ENCODE results near the gene TMEM135.

Gene TMEM135

GRCh38 chr11:87298155-87298554 is 260.4 kb downstream of the TMEM135 start:
- H3K4me2 ChIP-seq (ENCODE audit: low read length) = no peak overlapping the region
- no peak overlapping the region for H3K9ac ChIP-seq (ENCODE audit: low read depth, low read length)
- no peaks in the 10 kb centered on the region for H3K36me3 ChIP-seq (ENCODE audit: insufficient read depth, low read length)
- H3K4me3 ChIP-seq (ENCODE audit: low read length) = no peak overlapping the region
- no peaks in the 10 kb centered on the region for H3K27me3 ChIP-seq (ENCODE audit: control insufficient read depth, insufficient read depth, low read length)
- H3K9me3 ChIP-seq (replicated peaks; ENCODE audit: low read length) = no peaks in the 10 kb centered on the region
- H3K4me1 ChIP-seq (ENCODE audit: control insufficient read depth, insufficient read depth, low read length) = no peaks in the 10 kb centered on the region

DNA sequence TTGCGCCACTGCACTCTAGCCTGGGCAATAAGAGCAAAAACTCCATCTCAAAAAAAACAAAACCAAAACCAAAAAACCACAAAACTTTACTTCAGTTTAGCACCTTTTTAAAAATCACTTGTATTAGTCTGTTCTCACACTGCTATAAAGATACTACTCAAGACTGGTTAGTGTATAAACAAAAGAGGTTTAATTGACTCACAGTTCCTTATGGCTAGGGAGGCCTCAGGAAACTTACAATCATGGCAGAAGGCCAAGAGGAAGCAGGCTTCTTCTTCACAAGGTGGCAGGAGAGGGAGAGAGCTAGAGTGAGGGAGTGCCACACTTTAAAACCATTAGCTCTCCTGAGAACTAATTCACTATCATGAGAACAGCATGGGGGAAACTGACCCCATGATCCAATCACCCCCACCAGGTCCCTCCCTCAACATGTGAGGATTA is 261.3 kb downstream of the TMEM135 start:
- Histone ChIP-seq H3K27me3 (ENCODE audit: control insufficient read depth, insufficient read depth, low read length) (no peaks in the 10 kb centered on the region), H3K4me1 (ENCODE audit: control insufficient read depth, insufficient read depth, low read length) (no peaks in the 10 kb centered on the region), H3K4me3 (ENCODE audit: low read length) (no peak overlapping the region), H3K36me3 (ENCODE audit: insufficient read depth, low read length) (no peaks in the 10 kb centered on the region), H3K4me2 (ENCODE audit: low read length) (no peak overlapping the region), H3K9me3 (replicated peaks; ENCODE audit: low read length) (no peaks in the 10 kb centered on the region), H3K9ac (ENCODE audit: low read depth, low read length) (no peak overlapping the region)

DNA sequence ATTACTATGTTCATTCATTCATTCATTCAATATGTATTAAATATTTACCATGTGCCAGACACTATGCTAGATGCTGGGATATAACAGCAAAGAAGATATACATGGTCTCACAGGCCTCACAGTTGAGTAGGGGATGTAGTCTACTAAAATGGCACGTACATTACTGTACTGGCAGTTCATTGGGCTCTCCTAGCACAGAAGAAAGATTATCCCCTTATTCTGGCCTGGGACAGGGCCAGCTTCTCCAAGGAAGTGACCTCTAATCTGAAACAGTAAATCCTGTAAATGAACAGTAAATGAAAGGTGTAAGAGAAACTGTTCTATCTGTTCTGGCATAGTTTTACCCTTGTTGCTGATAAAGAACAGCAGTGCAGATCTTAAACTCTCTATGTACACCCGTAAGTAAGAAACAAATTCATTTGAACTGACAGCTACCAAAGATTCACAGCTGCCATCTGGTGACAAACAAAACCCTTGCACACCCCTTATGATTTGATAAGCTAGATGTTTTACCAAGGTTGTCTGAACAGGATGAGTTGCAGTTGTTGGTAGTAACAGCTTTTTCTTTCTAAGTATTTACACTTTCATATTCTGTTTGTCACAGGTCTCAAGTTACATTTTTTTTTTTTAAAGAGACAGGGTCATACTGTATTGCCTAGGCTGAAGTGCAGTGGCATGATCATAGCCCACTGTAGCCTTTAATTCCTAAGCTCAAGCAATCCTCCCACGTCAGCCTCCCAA is 263.1 kb downstream of the TMEM135 start:
- Histone ChIP-seq H3K36me3 (ENCODE audit: insufficient read depth, low read length) (no peaks in the 10 kb centered on the region), H3K9me3 (replicated peaks; ENCODE audit: low read length) (no peaks in the 10 kb centered on the region), H3K4me3 (ENCODE audit: low read length) (no peak overlapping the region), H3K9ac (ENCODE audit: low read depth, low read length) (no peak overlapping the region), H3K27me3 (ENCODE audit: control insufficient read depth, insufficient read depth, low read length) (no peaks in the 10 kb centered on the region), H3K4me1 (ENCODE audit: control insufficient read depth, insufficient read depth, low read length) (no peaks in the 10 kb centered on the region), H3K4me2 (ENCODE audit: low read length) (no peak overlapping the region)

GRCh38 chr11:87301785-87302540 is 264.2 kb downstream of the TMEM135 start:
- Histone ChIP-seq H3K4me1 (ENCODE audit: control insufficient read depth, insufficient read depth, low read length) (no peaks in the 10 kb centered on the region), H3K4me2 (ENCODE audit: low read length) (no peak overlapping the region), H3K4me3 (ENCODE audit: low read length) (no peak overlapping the region), H3K36me3 (ENCODE audit: insufficient read depth, low read length) (no peaks in the 10 kb centered on the region), H3K27me3 (ENCODE audit: control insufficient read depth, insufficient read depth, low read length) (no peaks in the 10 kb centered on the region), H3K9ac (ENCODE audit: low read depth, low read length) (no peak overlapping the region), H3K9me3 (replicated peaks; ENCODE audit: low read length) (no peaks in the 10 kb centered on the region)

DNA sequence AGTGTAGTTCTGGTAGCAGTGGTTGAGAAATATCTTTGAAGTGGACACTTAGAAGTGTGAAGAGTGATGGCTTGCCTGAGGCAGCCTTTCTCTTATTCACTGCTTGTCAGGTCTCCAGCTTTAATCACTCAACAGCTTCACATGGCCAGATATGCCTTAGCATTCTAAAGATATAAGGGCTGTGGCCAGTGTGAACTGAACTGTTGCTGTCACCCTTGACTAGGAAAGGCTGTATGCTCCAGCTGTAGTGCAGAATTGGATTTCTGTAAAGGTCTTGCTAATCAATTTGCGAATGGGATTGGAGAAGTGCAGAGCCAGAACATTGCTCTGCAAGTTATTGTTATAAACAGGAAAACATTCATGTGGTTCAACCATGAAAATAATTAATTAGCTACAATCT is 266.7 kb downstream of the TMEM135 start:
- H3K27me3 ChIP-seq (ENCODE audit: control insufficient read depth, insufficient read depth, low read length) = no peaks in the 10 kb centered on the region
- H3K36me3 ChIP-seq (ENCODE audit: insufficient read depth, low read length) = no peaks in the 10 kb centered on the region
- H3K4me2 ChIP-seq (ENCODE audit: low read length) = no peak overlapping the region
- no peaks in the 10 kb centered on the region for H3K9me3 ChIP-seq (replicated peaks; ENCODE audit: low read length)
- H3K4me3 ChIP-seq (ENCODE audit: low read length) = no peak overlapping the region
- no peak overlapping the region for H3K9ac ChIP-seq (ENCODE audit: low read depth, low read length)
- no peaks in the 10 kb centered on the region for H3K4me1 ChIP-seq (ENCODE audit: control insufficient read depth, insufficient read depth, low read length)

DNA sequence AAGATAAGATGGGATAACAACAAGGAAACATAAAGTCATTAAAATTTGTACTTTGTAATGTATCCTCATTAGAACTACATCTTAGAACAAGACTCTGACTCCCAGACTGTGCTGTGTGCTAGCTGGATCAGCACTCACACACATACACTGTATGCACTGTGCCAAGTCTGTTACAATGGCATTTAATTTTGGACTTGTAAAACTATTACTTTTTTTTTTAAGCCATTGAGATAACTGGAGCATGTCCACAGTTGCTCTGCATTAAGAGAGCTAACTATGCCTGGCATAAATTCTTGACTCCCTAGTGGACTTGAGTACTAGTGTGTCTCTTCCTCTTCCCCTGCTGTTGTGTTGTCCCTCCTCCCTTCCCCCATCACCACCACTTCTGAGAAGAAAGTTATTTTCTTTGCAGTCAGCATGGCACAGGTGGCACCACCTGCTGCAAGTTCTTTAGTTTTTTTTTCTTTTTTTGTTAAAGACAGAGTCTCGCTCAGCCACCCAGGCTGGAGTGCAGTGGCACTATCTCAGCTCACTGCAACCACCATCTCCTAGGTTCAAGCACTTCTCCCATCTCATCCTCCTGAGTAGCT is 268.6 kb downstream of the TMEM135 start:
- no peaks in the 10 kb centered on the region for H3K27me3 ChIP-seq (ENCODE audit: control insufficient read depth, insufficient read depth, low read length)
- no peak overlapping the region for H3K4me3 ChIP-seq (ENCODE audit: low read length)
- no peaks in the 10 kb centered on the region for H3K9me3 ChIP-seq (replicated peaks; ENCODE audit: low read length)
- H3K9ac ChIP-seq (ENCODE audit: low read depth, low read length) = no peak overlapping the region
- no peak overlapping the region for H3K4me2 ChIP-seq (ENCODE audit: low read length)
- H3K4me1 ChIP-seq (ENCODE audit: control insufficient read depth, insufficient read depth, low read length) = no peaks in the 10 kb centered on the region
- H3K36me3 ChIP-seq (ENCODE audit: insufficient read depth, low read length) = no peaks in the 10 kb centered on the region

DNA sequence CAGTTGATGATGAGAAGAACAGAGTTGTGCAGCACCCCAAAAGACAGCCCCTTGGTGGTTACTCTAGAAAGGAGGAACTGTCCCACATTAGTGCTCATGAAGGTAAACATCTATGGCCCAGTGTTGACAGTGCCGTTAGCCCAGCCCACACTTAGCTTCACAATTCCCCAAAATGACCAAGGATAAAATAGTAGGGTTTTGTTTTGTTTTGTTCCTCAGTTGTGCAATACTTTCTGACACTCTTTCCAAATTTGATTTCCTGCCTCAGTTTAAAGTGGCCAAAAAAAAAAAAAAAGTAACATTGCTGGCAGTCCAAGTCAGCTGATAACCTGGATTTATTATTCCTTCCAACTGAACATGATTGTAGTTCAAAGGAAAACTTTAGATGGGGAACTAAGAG is 269.4 kb downstream of the TMEM135 start:
- no peak overlapping the region for H3K4me3 ChIP-seq (ENCODE audit: low read length)
- no peaks in the 10 kb centered on the region for H3K27me3 ChIP-seq (ENCODE audit: control insufficient read depth, insufficient read depth, low read length)
- H3K9me3 ChIP-seq (replicated peaks; ENCODE audit: low read length) = no peaks in the 10 kb centered on the region
- H3K9ac ChIP-seq (ENCODE audit: low read depth, low read length) = no peak overlapping the region
- no peaks in the 10 kb centered on the region for H3K4me1 ChIP-seq (ENCODE audit: control insufficient read depth, insufficient read depth, low read length)
- no peak overlapping the region for H3K4me2 ChIP-seq (ENCODE audit: low read length)
- H3K36me3 ChIP-seq (ENCODE audit: insufficient read depth, low read length) = no peaks in the 10 kb centered on the region

DNA sequence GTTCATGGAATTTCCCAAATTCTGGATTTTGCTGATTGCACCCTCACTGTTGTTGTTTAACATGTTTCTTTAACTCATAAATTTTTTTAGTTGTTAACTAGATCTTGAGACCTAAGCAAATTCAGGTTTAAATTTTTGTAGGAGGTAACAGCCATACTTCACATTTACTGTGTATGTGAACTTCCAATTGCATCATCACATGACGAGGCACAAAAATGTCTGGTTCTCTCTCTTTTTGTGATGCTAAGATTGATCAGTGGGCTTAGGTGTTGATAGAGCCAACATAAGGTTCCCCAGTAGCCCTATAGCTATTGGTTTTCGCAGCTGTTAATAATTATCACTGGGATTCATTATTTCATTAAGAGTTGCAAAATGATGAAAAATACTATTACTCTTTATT is 277.5 kb downstream of the TMEM135 start:
- Histone ChIP-seq H3K4me1 (ENCODE audit: control insufficient read depth, insufficient read depth, low read length) (no peaks in the 10 kb centered on the region), H3K9ac (ENCODE audit: low read depth, low read length) (no peak overlapping the region), H3K4me3 (ENCODE audit: low read length) (no peak overlapping the region), H3K36me3 (ENCODE audit: insufficient read depth, low read length) (no peaks in the 10 kb centered on the region), H3K27me3 (ENCODE audit: control insufficient read depth, insufficient read depth, low read length) (no peaks in the 10 kb centered on the region), H3K9me3 (replicated peaks; ENCODE audit: low read length) (no peaks in the 10 kb centered on the region), H3K4me2 (ENCODE audit: low read length) (no peak overlapping the region)

GRCh38 chr11:87316491-87316890 is 278.8 kb downstream of the TMEM135 start:
- no peak overlapping the region for H3K4me2 ChIP-seq (ENCODE audit: low read length)
- H3K36me3 ChIP-seq (ENCODE audit: insufficient read depth, low read length) = no peaks in the 10 kb centered on the region

GRCh38 chr11:87317441-87317840 is 279.7 kb downstream of the TMEM135 start:
- Histone ChIP-seq H3K9ac (ENCODE audit: low read depth, low read length) (no peak overlapping the region), H3K27me3 (ENCODE audit: control insufficient read depth, insufficient read depth, low read length) (no peaks in the 10 kb centered on the region)

More at GRCh38 chr11:87316491-87316890, 278.8 kb downstream of the TMEM135 start:
- H3K4me3 ChIP-seq (ENCODE audit: low read length) = no peak overlapping the region
- no peaks in the 10 kb centered on the region for H3K4me1 ChIP-seq (ENCODE audit: control insufficient read depth, insufficient read depth, low read length)
- no peaks in the 10 kb centered on the region for H3K27me3 ChIP-seq (ENCODE audit: control insufficient read depth, insufficient read depth, low read length)
- no peaks in the 10 kb centered on the region for H3K9me3 ChIP-seq (replicated peaks; ENCODE audit: low read length)
- H3K9ac ChIP-seq (ENCODE audit: low read depth, low read length) = no peak overlapping the region

DNA sequence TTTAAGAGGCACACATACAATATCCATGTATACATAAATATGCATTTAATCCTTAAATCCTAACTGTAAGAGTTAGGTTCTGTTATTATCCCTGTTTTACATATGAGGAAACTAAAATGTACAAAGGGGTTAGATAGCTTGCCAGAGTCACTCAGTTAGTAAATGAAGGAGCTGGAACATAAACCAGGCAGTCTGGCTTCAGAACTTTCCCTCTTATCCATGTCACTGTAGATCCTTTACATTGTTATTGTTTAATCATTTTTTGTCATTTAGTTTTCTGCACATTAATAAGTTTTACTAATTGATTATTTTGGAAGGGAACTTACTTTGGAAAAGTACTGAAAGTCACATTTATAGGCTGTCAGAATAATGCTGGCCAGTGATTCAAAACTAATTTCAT is 282.4 kb downstream of the TMEM135 start:
- H3K9ac ChIP-seq (ENCODE audit: low read depth, low read length) = no peak overlapping the region
- H3K4me2 ChIP-seq (ENCODE audit: low read length) = no peak overlapping the region
- H3K4me1 ChIP-seq (ENCODE audit: control insufficient read depth, insufficient read depth, low read length) = no peaks in the 10 kb centered on the region
- H3K36me3 ChIP-seq (ENCODE audit: insufficient read depth, low read length) = no peaks in the 10 kb centered on the region
- no peaks in the 10 kb centered on the region for H3K27me3 ChIP-seq (ENCODE audit: control insufficient read depth, insufficient read depth, low read length)
- no peak overlapping the region for H3K4me3 ChIP-seq (ENCODE audit: low read length)
- no peaks in the 10 kb centered on the region for H3K9me3 ChIP-seq (replicated peaks; ENCODE audit: low read length)

More at GRCh38 chr11:87317441-87317840, 279.7 kb downstream of the TMEM135 start:
- Histone ChIP-seq H3K4me3 (ENCODE audit: low read length) (no peak overlapping the region), H3K4me2 (ENCODE audit: low read length) (no peak overlapping the region), H3K9me3 (replicated peaks; ENCODE audit: low read length) (no peaks in the 10 kb centered on the region), H3K4me1 (ENCODE audit: control insufficient read depth, insufficient read depth, low read length) (no peaks in the 10 kb centered on the region), H3K36me3 (ENCODE audit: insufficient read depth, low read length) (no peaks in the 10 kb centered on the region)
